ENCODE measurements around the gene HOXA13. TPM values are rescaled to one million over a fixed set of nuclear protein-coding genes. Genes with fewer than 3 reads are reported as not detected.

Gene HOXA13
- total and polyA plus RNA-seq, 8 donors, result 29.0 TPM; not detected in 7

- Histone ChIP-seq H3K4me3 (peak overlapping the region; percentile 38 to 54 (median 45)), H3K27ac (no peak overlapping the region), H3K27me3 (peaks cover 57 to 100% (median 100%) of the 10 kb centered on the region in 3 donors), H3K36me3 (no peaks in the 10 kb centered on the region), H3K4me1 (peaks cover 27 to 46% (median 42%) of the 10 kb centered on the region in 4 donors), H3K9me3 (peaks cover 0 to 18% (median 0%) of the 10 kb centered on the region in 4 donors)
- TF ChIP-seq EP300 (IDR thresholded peaks at IDR 0.05) (no peak), POLR2A (IDR thresholded peaks at IDR 0.05) (no peak), POLR2AphosphoS5 (IDR thresholded peaks at IDR 0.05) (no peak), CTCF (IDR thresholded peaks at IDR 0.05) (no peak)
- intact Hi-C loops (cut with DNase I; ENCODE audit: low total_unique reads), result loop anchor here (10.0 kb wide), 1 partner anchor 1298 kb away; no protein-coding TSS in a partner anchor
- DNase-seq, result peak in 1 of 2 donors; percentile 20
- 2 to 6% (median 4%) methylated on average over 32 to 58 of the region's 58 CpGs for WGBS, 5 donors
These were observed 26.9 kb downstream of the HOXA13 start for GRCh38 chr7:27172823-27173510.

- peaks cover 0 to 18% (median 0%) of the 10 kb centered on the region in 4 donors for H3K9me3 ChIP-seq
- DNase-seq, result no peak
- no peaks in the 10 kb centered on the region for H3K36me3 ChIP-seq
- H3K27ac ChIP-seq, result no peak overlapping the region
- H3K4me1 ChIP-seq, result peaks cover 27 to 46% (median 42%) of the 10 kb centered on the region in 4 donors
- TF ChIP-seq EP300 (IDR thresholded peaks at IDR 0.05) (no peak), POLR2AphosphoS5 (IDR thresholded peaks at IDR 0.05) (no peak), CTCF (IDR thresholded peaks at IDR 0.05) (no peak), POLR2A (IDR thresholded peaks at IDR 0.05) (no peak)
- H3K4me3 ChIP-seq, result peak overlapping the region in 1 of 4 donors; percentile 54
- intact Hi-C loops (cut with DNase I; ENCODE audit: low total_unique reads), result loop anchor here (10.0 kb wide), 1 partner anchor 1298 kb away; no protein-coding TSS in a partner anchor
- WGBS, 5 donors, result 8 to 23% (median 13%) methylated on average over 10 of the region's 10 CpGs
- H3K27me3 ChIP-seq, result peaks cover 60 to 100% (median 100%) of the 10 kb centered on the region in 3 donors
These were observed 27.5 kb downstream of the HOXA13 start for GRCh38 chr7:27172315-27172774.

GRCh38 chr7:27171637-27172314 is 28.1 kb downstream of the HOXA13 start:
- TF ChIP-seq POLR2AphosphoS5 (IDR thresholded peaks at IDR 0.05) (no peak), EP300 (IDR thresholded peaks at IDR 0.05) (no peak), POLR2A (IDR thresholded peaks at IDR 0.05) (no peak), CTCF (IDR thresholded peaks at IDR 0.05) (no peak)
- WGBS, 5 donors, result 9 to 12% (median 11%) methylated on average over 30 of the region's 30 CpGs
- no peak overlapping the region for H3K27ac ChIP-seq
- peaks cover 27 to 49% (median 45%) of the 10 kb centered on the region in 4 donors for H3K4me1 ChIP-seq
- DNase-seq, result no peak
- no peaks in the 10 kb centered on the region for H3K36me3 ChIP-seq
- H3K4me3 ChIP-seq, result peak overlapping the region in 1 of 4 donors; percentile 3
- intact Hi-C loops (cut with DNase I; ENCODE audit: low total_unique reads), result loop anchor here (10.0 kb wide), 1 partner anchor 1297 kb away; no protein-coding TSS in a partner anchor
- H3K9me3 ChIP-seq, result peaks cover 0 to 18% (median 0%) of the 10 kb centered on the region in 4 donors
- H3K27me3 ChIP-seq, result peaks cover 61 to 100% (median 100%) of the 10 kb centered on the region in 3 donors

- no peak for TF ChIP-seq POLR2AphosphoS5 (IDR thresholded peaks at IDR 0.05)
- no peak for TF ChIP-seq CTCF (IDR thresholded peaks at IDR 0.05)
- no peak for TF ChIP-seq POLR2A (IDR thresholded peaks at IDR 0.05)
- peaks cover 0 to 20% (median 2%) of the 10 kb centered on the region in 4 donors for H3K9me3 ChIP-seq
- H3K4me1 ChIP-seq, result peaks cover 27 to 54% (median 50%) of the 10 kb centered on the region in 4 donors
- peaks cover 66 to 100% (median 100%) of the 10 kb centered on the region in 3 donors for H3K27me3 ChIP-seq
- H3K27ac ChIP-seq, result no peak overlapping the region
- 7 to 15% (median 8%) methylated on average over 8 of the region's 8 CpGs for WGBS, 5 donors
- DNase-seq, result no peak
- H3K4me3 ChIP-seq, result no peak overlapping the region
- H3K36me3 ChIP-seq, result no peaks in the 10 kb centered on the region
- intact Hi-C loops (cut with DNase I; ENCODE audit: low total_unique reads), result loop anchor here (10.0 kb wide), 1 partner anchor 1296 kb away; no protein-coding TSS in a partner anchor
These were observed 28.6 kb downstream of the HOXA13 start for GRCh38 chr7:27171325-27171636.

All from stomach (tissue), 9 donors.